Adipose tissue (tissue), 3 donors: ENCODE measurements around the gene FARSB. TPM values are rescaled to one million over a fixed set of nuclear protein-coding genes. Genes with fewer than 3 reads are reported as not detected.

Source experiments
- H3K27ac ChIP-seq: one replicate; pipeline ENCODE4 v1.5.1; 2013; ENCODE audit warnings: low read depth, low read length
- WGBS, 3 donors: extraction: QIAGEN DNeasy Blood & Tissue Kit; methylation state at CpG; one replicate each; pipeline ENCODE4 v1.1.7; 2013; 5-methylcytosine and 5-hydroxymethylcytosine counted together
- polyA plus RNA-seq, 3 donors: library from polyadenylated mRNA; stranded (reverse); fragments of 200-250 nt; gene quantifications; one replicate each; pipeline ENCODE4 v1.2.3, GENCODE V29; 2013
- donor health status: healthy with polysubstance abuse.
- donor health status: Bipolar disorder and iron deficiency.
- donor health status: healthy.

Gene FARSB
- polyA plus RNA-seq, 3 donors = 9.1 to 14.3 (median 11.9) TPM

- WGBS, 3 donors = 84 to 88% (median 87%) methylated on average over 2 of the region's 2 CpGs
- no peak overlapping the region for H3K27ac ChIP-seq
Measured at GRCh38 chr2:222575618-222576017, 80.3 kb downstream of the FARSB start.

DNA sequence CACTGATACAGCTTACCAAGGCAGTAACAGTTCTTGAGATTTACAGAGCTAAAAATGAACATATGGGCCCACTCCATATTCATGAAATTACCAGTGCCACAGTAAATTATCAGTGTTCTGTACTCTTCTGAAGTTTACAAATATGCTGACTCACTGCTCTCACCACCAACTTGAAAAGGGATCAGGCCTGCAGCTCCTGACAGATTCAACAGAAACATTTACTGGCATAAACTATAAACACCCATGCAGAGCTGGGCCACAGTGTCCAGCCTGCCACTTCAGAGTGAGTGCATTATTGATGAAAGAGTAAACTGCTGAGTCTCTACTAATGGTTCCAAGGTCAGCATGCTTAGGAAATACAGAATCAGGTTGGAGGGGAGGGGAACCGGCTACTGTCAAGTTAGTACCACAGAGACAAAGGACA lies 83.1 kb downstream of the FARSB start:
- WGBS, 3 donors = 54 to 80% (median 74%) methylated on average over 1 of the region's 1 CpG
- H3K27ac ChIP-seq = no peak overlapping the region

DNA sequence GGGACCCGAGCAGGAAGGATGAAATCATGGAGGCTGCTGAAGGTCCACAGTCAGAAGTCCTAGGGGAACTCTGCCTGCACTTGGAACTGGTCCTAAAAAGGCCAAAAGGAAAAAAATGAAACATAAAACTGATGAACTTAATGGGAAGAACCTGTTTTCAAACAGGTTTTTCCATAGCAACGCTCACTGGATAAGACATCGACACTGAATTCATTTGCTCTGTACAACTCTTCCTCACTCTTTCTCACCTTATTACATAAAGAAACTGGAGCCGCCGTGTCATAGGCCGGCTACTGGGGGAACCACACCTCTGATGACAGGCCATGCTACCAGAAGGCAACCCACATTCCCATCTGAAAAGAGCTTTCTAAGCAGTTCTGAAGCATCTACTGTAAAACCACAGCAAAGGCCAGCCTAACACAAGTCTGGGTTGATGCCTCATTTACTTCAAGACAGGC lies 83.6 kb downstream of the FARSB start:
- no peak overlapping the region for H3K27ac ChIP-seq
- WGBS, 3 donors = 61 to 85% (median 83%) methylated on average over 6 of the region's 6 CpGs

- H3K27ac ChIP-seq = no peak overlapping the region
- 71 to 97% (median 78%) methylated on average over 1 of the region's 1 CpG for WGBS, 3 donors
Measured at GRCh38 chr2:222569826-222570225, 86.1 kb downstream of the FARSB start.

DNA sequence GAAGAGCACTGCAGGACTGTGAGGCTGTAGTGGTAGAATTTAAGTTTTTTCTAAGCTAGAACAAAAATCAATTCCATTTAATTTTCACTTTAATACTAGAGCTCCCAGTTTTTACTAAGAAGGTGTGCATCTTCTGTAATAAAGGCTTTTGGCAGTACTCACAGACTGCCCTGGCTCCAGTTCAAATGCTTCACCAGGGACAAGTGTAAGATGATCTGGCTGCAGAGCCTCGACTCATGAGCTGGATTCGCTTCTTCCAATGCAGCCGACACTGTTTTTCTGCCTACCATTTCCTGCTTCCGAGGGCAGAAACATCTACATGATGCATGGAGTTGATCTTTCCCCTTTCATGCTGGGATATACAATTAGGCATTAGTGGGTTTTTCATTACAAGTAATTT lies 87.0 kb downstream of the FARSB start:
- no peak overlapping the region for H3K27ac ChIP-seq
- 53 to 62% (median 56%) methylated on average over 4 of the region's 4 CpGs for WGBS, 3 donors

DNA sequence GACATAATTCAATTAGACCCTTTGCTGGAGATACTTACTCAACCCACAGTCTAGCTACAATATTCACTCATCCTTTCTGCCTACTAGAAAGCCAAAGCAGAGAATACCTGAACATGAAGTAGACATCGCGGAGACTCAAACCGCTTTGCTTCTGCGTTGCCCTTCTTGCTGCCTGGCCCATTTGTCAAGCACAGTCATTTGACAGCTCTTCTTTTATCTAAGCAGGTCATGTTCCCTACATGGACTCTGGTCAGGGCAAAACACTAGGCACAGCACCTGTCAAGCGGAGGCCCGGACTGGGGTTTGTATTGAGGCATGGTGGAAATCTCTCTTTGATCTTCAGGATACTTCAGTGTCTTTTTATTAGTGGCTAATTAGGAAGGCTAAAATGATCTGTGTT lies 89.7 kb downstream of the FARSB start:
- 90 to 95% (median 92%) methylated on average over 6 of the region's 6 CpGs for WGBS, 3 donors
- no peak overlapping the region for H3K27ac ChIP-seq

GRCh38 chr2:222563936-222564335 lies 92.0 kb downstream of the FARSB start:
- 80 to 89% (median 81%) methylated on average over 6 of the region's 6 CpGs for WGBS, 3 donors
- H3K27ac ChIP-seq = no peak overlapping the region

DNA sequence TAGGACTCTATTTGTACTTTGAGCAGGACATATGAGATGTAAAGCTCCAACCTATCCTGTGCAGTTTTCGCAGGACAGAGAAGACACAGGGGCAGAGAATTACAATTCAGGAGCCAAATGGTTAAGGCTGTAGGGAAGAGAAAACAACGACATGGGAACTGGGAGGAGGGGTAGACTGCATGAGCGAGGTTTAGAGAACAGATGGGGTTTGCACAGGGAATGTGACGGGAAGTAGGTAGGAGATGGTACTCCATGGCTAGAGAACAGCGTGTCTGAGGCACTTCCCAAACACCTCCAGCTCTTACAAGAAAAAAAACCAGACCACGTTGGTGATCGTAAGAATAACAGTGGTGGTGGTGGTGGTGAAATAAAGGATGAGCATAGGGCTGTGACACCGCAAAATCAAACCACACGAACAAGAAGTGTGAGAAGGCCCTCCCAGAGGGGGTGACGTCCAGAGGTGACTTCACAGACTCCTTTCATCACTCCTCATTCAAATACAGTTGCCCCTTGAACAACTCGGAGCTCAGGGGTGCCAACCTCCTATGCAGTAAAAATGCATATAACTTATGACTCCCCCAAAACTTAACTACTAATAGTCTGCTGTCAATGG lies 92.7 kb downstream of the FARSB start:
- no peak overlapping the region for H3K27ac ChIP-seq
- 61 to 70% (median 61%) methylated on average over 11 of the region's 11 CpGs for WGBS, 3 donors

GRCh38 chr2:222561817-222562645 lies 93.9 kb downstream of the FARSB start:
- no peak overlapping the region for H3K27ac ChIP-seq
- WGBS, 3 donors = 48 to 58% (median 50%) methylated on average over 6 of the region's 6 CpGs

GRCh38 chr2:222561151-222561550 lies 94.7 kb downstream of the FARSB start:
- H3K27ac ChIP-seq = no peak overlapping the region
- 88 to 95% (median 95%) methylated on average over 4 of the region's 4 CpGs for WGBS, 3 donors

DNA sequence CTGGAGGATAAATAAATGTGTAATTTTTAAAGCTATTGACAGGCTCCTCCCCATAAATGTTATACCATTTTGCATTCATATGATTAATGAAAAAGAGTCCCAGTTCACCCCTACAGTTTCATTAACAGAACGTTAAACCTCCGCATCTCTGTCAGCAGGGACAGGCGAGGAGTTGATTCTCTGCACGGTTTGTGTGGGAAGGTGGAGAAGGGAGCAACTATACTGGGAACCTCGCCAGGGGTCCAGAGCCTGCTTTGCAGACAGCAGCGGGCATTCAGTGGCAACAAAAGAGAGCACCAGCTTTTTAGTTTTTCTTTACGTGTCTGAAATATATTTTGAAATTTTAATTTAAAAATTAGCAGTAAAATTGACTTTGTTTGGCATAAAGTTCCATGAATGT lies 101.4 kb downstream of the FARSB start:
- 42 to 53% (median 44%) methylated on average over 7 of the region's 7 CpGs for WGBS, 3 donors
- H3K27ac ChIP-seq = no peak overlapping the region

DNA sequence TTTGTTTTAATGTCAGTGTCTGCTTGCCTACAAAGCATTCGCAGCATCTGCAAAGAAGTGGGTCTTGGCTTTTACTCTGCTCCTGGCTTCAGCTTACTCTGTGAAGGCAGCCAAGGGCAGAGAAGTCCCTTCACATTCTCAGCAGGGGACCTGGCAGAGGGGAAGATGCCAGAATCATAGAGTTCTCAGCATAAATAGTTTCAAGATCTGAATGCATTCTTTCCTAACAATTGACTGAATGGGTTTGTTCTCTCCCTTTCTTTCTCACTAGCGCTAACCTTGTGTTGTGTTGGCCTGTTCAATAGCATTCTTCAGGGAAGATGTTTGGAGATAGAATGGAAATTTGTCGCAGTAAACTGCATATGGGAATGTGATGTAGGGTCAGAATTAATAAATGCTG lies 106.9 kb downstream of the FARSB start:
- H3K27ac ChIP-seq = no peak overlapping the region
- WGBS, 3 donors = 61 to 76% (median 70%) methylated on average over 3 of the region's 3 CpGs

DNA sequence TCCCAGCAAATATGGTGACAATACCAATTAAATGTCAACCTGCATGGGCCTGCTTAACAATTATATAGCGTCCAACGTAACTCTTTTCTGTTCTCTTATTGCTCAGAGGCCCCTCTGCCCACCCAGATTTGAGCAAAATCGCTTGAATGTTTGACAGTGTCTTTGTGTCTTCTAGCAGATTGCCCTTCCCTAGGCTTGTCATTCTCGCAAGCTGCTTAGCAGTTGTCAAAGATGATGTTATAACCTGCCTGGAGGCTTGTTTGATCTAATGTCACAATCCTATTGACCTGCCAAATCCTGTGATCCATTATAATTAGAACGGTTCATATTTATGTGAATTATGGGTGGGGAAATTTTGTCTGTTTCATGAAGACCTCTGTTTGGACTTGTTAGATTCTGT lies 108.8 kb downstream of the FARSB start:
- no peak overlapping the region for H3K27ac ChIP-seq
- WGBS, 3 donors = 82 to 89% (median 86%) methylated on average over 5 of the region's 5 CpGs

GRCh38 chr2:222545823-222546795 lies 109.8 kb downstream of the FARSB start:
- H3K27ac ChIP-seq = no peak overlapping the region
- WGBS, 3 donors = 61 to 76% (median 69%) methylated on average over 6 of the region's 6 CpGs

GRCh38 chr2:222544661-222545060 lies 111.2 kb downstream of the FARSB start:
- H3K27ac ChIP-seq = no peak overlapping the region
- WGBS, 3 donors = 78 to 85% (median 81%) methylated on average over 1 of the region's 1 CpG

GRCh38 chr2:222538535-222538934 lies 117.4 kb downstream of the FARSB start:
- H3K27ac ChIP-seq = no peak overlapping the region
- WGBS, 3 donors = 80 to 81% (median 81%) methylated on average over 3 of the region's 3 CpGs

DNA sequence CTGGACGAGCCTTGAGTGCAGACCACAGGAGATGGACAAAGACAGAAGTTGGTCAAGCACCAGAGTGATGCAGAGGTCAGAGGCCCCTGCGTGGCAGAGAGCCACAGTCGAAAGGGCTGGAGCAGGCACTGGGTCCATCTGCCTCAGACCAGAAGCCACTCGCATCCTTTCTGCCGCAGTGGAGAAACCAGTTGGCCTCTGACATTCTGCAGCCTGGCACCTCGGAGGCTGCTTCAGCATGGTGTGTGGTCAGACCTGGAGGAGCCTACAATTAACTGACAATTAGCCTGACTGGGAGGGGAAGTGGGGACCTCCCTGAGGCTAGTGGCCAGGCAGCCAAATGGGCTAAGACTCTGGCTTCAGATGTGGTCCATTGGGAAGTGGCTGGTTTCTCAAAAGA lies 120.4 kb downstream of the FARSB start:
- H3K27ac ChIP-seq = no peak overlapping the region
- 77 to 80% (median 79%) methylated on average over 6 of the region's 6 CpGs for WGBS, 3 donors

DNA sequence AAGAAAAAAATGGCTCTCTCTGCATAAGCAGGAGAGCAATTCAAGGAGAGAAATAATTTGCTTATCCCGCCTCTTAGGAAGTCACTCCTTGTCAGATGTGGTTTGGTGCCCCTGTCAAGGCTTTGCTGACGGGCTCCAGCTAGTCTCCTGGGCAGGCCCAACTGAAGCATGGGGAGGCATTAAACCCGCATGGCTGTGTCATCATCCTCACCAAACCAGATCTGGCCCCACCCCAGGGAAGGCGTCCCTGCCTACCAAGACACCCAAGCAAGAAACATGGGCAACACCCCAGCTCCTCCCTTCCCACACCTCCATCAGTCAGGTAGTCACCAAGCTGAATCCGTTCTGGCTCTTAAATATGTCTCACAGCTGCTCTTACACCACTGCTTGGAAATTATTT lies 123.6 kb downstream of the FARSB start:
- no peak overlapping the region for H3K27ac ChIP-seq
- WGBS, 3 donors = 75 to 89% (median 88%) methylated on average over 5 of the region's 5 CpGs
